SU-DHL-6 (cell line): ENCODE measurements around the gene ZNF891.

ENCODE experiments used
- EZH2phosphoT487 ChIP-seq: fragments of 200-600 bp; sonication (generic), shearing (Covaris generic); conservative IDR thresholded peaks from 2 replicates; pipeline ENCODE4 v1.6.1; 2018; ENCODE audit warnings: mild to moderate bottlenecking, antibody characterized with exemption, low read length, moderate library complexity, mixed read lengths
- TF ChIP-seq, protein P1 (sequence below): fragments of 200-600 bp; sonication (generic); IDR thresholded peaks from one replicate; pipeline ENCODE4 v1.5.1; 2017; ENCODE audit warnings: antibody characterized with exemption, mild to moderate bottlenecking, low read length, moderate library complexity; ENCODE audit not compliant: insufficient read depth, poor library complexity, severe bottlenecking

DNA sequence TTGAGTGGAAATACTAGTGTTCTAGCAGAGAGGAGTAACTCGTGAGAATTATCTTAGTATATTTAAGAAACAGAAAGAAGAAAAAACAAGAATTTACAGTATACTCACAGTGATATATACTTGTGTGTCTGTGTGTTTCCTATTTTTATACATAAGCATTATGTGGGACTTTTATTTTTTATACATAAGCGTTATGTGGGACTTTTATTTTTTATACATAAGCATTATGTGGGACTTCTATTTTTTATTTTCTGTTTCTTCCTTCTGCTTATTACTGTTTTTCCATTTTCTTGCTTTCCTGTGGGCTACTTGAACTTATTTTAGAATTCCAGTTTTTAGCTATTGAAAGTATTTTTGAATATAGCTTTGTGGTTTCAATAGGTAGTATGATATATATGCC, 56.2 kb downstream of the ZNF891 start:
- TF ChIP-seq, protein P1, sequence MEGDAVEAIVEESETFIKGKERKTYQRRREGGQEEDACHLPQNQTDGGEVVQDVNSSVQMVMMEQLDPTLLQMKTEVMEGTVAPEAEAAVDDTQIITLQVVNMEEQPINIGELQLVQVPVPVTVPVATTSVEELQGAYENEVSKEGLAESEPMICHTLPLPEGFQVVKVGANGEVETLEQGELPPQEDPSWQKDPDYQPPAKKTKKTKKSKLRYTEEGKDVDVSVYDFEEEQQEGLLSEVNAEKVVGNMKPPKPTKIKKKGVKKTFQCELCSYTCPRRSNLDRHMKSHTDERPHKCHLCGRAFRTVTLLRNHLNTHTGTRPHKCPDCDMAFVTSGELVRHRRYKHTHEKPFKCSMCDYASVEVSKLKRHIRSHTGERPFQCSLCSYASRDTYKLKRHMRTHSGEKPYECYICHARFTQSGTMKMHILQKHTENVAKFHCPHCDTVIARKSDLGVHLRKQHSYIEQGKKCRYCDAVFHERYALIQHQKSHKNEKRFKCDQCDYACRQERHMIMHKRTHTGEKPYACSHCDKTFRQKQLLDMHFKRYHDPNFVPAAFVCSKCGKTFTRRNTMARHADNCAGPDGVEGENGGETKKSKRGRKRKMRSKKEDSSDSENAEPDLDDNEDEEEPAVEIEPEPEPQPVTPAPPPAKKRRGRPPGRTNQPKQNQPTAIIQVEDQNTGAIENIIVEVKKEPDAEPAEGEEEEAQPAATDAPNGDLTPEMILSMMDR, result no peak
- TF ChIP-seq EZH2phosphoT487, result no peak
